NCI-H1694 (cell line): ENCODE results near the gene CAMTA2.
"Not testable (repeated sequence)": the region's sequence is repeated elsewhere in the genome, so short reads cannot be mapped to it uniquely, and the experiment has no call there.

Experiments used
- DNase-seq: peaks from one replicate; lab custom pipeline; 2025; lab: John Stamatoyannopoulos, UW

Gene CAMTA2

GRCh38 chr17:4928881-4929280, 58.6 kb downstream of the CAMTA2 start:
- no peak for DNase-seq

DNA sequence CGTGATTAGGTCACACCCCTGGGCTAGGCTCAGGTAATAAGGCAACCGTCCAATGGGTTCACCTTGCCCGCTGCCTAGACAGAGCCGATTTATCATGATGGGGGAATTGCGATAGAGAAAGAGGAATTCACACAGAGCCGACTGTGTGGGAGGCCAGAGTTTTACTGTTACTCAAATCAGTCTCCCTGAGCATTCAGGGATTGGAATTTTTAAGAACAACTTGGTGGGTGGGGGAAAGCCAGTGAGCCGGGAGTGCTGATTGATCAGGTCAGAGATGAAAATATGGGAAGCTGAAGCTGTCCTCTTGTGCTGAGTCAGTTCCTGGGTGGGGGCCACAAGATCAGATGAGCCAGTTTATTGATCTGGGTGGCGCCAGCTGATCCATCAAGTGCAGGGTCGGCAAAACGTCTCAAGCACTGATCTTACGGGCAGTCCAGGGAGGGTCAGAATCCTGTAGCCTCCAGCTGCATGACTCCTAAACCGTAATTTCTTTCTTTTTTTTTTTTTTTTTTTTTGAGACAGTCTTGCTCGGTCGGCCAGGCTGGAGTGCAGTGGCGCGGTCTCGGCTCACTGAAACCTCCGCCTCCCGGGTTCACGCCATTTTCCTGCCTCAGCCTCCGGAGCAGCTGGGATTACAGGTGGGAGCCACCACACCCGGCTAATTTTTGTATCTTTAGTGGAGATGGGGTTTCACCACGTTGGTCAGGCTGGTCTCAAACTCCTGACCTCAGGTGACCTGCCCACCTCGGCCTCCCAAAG, 60.7 kb downstream of the CAMTA2 start:
- not testable (repeated sequence) for DNase-seq

DNA sequence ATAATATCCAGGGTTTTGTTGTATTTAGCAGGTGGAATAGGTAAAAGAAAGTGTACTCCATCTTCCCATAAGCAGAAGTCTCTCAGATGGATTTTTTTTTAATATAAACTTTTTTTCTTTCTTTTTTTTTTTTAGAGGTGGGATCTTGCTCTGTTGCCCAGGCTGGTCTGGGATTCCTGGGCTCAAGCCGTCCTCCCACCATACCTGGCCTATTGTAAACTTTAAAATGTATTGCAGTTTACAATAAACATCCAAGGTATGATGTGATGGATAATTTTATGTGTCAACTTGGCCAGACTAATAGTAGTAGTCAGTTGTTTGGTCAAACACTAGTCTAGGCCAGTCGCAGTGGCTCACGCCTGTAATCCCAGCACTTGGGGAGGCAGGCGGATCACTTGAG, 66.2 kb downstream of the CAMTA2 start:
- DNase-seq: no peak

DNA sequence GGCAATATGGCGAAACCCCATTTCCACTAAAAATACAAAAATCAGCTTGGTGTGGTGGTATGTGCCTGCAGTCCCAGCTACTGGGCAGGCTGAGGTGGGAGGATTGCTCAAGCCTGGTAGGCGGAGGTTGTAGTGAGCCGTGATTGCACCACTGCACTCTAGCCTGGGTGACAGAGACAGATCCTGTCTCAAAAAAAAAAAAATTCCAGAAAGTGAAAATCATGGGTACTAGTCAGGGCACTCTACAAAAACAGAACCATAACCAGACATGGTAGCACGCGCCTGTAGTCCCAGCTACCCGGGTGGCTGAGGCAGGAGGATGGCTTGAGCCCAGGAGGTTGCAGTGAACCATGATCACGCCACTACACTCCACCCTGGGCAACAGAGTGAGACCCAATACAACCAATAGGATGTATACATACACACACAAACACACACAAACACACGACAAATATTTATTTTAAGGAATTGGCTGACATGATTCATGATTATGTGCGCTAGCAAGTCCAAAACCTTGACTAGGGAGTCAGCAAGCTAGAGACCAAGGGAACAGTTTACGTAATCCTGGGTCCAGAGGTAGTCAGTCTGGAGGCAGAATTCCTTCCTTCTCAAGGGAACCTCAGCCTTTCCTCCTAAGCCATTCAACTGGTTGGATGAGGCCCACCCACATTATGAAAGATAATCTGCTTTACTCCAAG, 67.0 kb downstream of the CAMTA2 start:
- no peak for DNase-seq

- DNase-seq: no peak
Measured at GRCh38 chr17:4919511-4920047, 67.9 kb downstream of the CAMTA2 start.
